ENCODE data around the gene UBR1. TPM values are rescaled to one million over a fixed set of nuclear protein-coding genes. Genes with fewer than 3 reads are reported as not detected.

Gene UBR1
- total and polyA plus RNA-seq, 2 donors from 2014 or later: 6.0 to 36.9 TPM

- DNase-seq (no peak), FAIRE-seq (no peak)
- intact Hi-C loops (cut with DNase I): no loop called here
- Histone ChIP-seq H3K9ac (ENCODE audit: low read length in 3 of 3) (no peak overlapping the region), H3K27me3 (ENCODE audit: control insufficient read depth, insufficient read depth, low read length) (no peaks in the 10 kb centered on the region), H3K9me3 (ENCODE audit: control insufficient read depth in 2 of 3, insufficient read depth in 1 of 3, low read length in 3 of 3) (no peaks in the 10 kb centered on the region), H3K27ac (ENCODE audit: low read depth in 2 of 2, low read length in 2 of 2) (no peak overlapping the region), H3K36me3 (ENCODE audit: control insufficient read depth in 2 of 3, insufficient read depth in 3 of 3, low read length in 3 of 3) (no peaks in the 10 kb centered on the region), H3K4me1 (ENCODE audit: control insufficient read depth in 2 of 3, insufficient read depth in 2 of 3, low read depth in 1 of 3, low read length in 3 of 3) (peaks cover 0 to 8% (median 6%) of the 10 kb centered on the region in 3 donors), H3K4me3 (ENCODE audit: low read length in 3 of 3) (no peak overlapping the region)
- TF ChIP-seq CTCF (IDR thresholded peaks at IDR 0.05; ENCODE audit: borderline replicate concordance, extremely low read depth, insufficient read depth): no peak
Observed at GRCh38 chr15:42918047-42918446, 187.8 kb downstream of the UBR1 start.

GRCh38 chr15:42915654-42916315, 190.1 kb downstream of the UBR1 start:
- Histone ChIP-seq H3K27ac (ENCODE audit: low read depth in 2 of 2, low read length in 2 of 2) (no peak overlapping the region), H3K36me3 (ENCODE audit: control insufficient read depth in 2 of 3, insufficient read depth in 3 of 3, low read length in 3 of 3) (no peaks in the 10 kb centered on the region), H3K4me1 (ENCODE audit: control insufficient read depth in 2 of 3, insufficient read depth in 2 of 3, low read depth in 1 of 3, low read length in 3 of 3) (peaks cover 0 to 8% (median 6%) of the 10 kb centered on the region in 3 donors), H3K27me3 (ENCODE audit: control insufficient read depth, insufficient read depth, low read length) (no peaks in the 10 kb centered on the region), H3K9ac (ENCODE audit: low read length in 3 of 3) (no peak overlapping the region), H3K4me3 (ENCODE audit: low read length in 3 of 3) (no peak overlapping the region), H3K9me3 (ENCODE audit: control insufficient read depth in 2 of 3, insufficient read depth in 1 of 3, low read length in 3 of 3) (no peaks in the 10 kb centered on the region)
- DNase-seq: no peak
- intact Hi-C loops (cut with DNase I): no loop called here
- no peak for FAIRE-seq
- TF ChIP-seq CTCF (IDR thresholded peaks at IDR 0.05; ENCODE audit: borderline replicate concordance, extremely low read depth, insufficient read depth): no peak

GRCh38 chr15:42914728-42915497, 190.9 kb downstream of the UBR1 start:
- peak overlapping the region in 1 of 3 donors; percentile 30 for H3K4me3 ChIP-seq (ENCODE audit: low read length in 3 of 3)

More at GRCh38 chr15:42914728-42915497, 190.9 kb downstream of the UBR1 start:
- Histone ChIP-seq H3K27me3 (ENCODE audit: control insufficient read depth, insufficient read depth, low read length) (no peaks in the 10 kb centered on the region), H3K9me3 (ENCODE audit: control insufficient read depth in 2 of 3, insufficient read depth in 1 of 3, low read length in 3 of 3) (no peaks in the 10 kb centered on the region), H3K27ac (ENCODE audit: low read depth in 2 of 2, low read length in 2 of 2) (no peak overlapping the region), H3K9ac (ENCODE audit: low read length in 3 of 3) (no peak overlapping the region), H3K4me1 (ENCODE audit: control insufficient read depth in 2 of 3, insufficient read depth in 2 of 3, low read depth in 1 of 3, low read length in 3 of 3) (peaks cover 0 to 8% (median 6%) of the 10 kb centered on the region in 3 donors), H3K36me3 (ENCODE audit: control insufficient read depth in 2 of 3, insufficient read depth in 3 of 3, low read length in 3 of 3) (no peaks in the 10 kb centered on the region)
- intact Hi-C loops (cut with DNase I): no loop called here
- DNase-seq: no peak
- no peak for FAIRE-seq
- no peak for TF ChIP-seq CTCF (IDR thresholded peaks at IDR 0.05; ENCODE audit: borderline replicate concordance, extremely low read depth, insufficient read depth)
